Measurements from ENCODE around the gene GOLGA8Q. TPM values are rescaled to one million over a fixed set of nuclear protein-coding genes. Genes with fewer than 3 reads are reported as not detected.
"Not testable (repeated sequence)": the region's sequence is repeated elsewhere in the genome, so short reads cannot be mapped to it uniquely, and the experiment has no call there.

GOLGA8Q gene
- total RNA-seq, 8 experiments from 2014 or later: 0.13 to 2.1 (median 0.68) TPM

DNA sequence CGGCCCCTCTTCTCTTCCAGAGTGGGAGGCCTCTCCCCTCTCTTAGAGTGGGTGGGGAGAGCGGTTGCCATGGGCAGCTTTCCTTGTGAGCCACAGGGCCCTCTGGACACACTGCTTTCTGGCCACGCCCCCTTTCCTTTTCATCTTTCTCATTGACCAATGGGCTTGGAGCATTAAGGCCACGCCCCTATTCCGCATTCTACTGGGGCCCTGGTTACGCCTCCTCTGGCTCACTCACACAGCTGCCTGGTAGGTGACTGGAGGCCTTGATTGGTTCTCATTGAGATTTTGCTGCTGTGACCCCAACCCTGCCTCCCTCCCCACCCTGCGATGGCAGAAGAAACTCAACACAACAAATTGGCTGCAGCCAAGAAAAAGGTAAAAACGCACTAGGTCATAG lies 51.9 kb downstream of the GOLGA8Q start, which contains the start of gene GOLGA8H:
Gene GOLGA8H (plus strand): TSS at position 233 of the 400 bp plus-strand sequence. CDS start 98 bp downstream, at position 331.
- H3K4me3 ChIP-seq; H3K4me1 ChIP-seq (replicated peaks in 1 of 2); ATAC-seq (replicated peaks in 6 of 8); H3K27ac ChIP-seq; in situ Hi-C loops (cut with MboI; ENCODE audit: low pct_unique_long_range_greater_than_20kb in 2 of 9, low sequenced_read_pairs in 9 of 9, unreplicated experiment in 9 of 9): not testable (repeated sequence)
- 75% methylated on average over 2 of the region's 8 CpGs; no CpG with 5 or more reads in 9 of the 10 experiments for WGBS, 10 experiments

Other genes starting within 250 kb of the GOLGA8Q start
- 1 to 10 TPM in 7 of 8 experiments, under 1 TPM in 1; 0.51 to 3.5 (median 1.8) TPM for gene CHRFAM7A, start 158.5 kb upstream of the GOLGA8Q start, total RNA-seq
- 1 to 10 TPM in 7 of 8 experiments, under 1 TPM in 1; 0.50 to 3.8 (median 1.8) TPM for gene GOLGA8R, start 137.8 kb upstream of the GOLGA8Q start, total RNA-seq
- under 1 TPM in 7 of 8 experiments, not detected in 1; 0.27 to 0.85 (median 0.54) TPM for gene GOLGA8H, start 52.0 kb downstream of the GOLGA8Q start, total RNA-seq

Data from motor neuron (in vitro differentiated cells).